Measurements from ENCODE around the gene PLAAT5.

DNA sequence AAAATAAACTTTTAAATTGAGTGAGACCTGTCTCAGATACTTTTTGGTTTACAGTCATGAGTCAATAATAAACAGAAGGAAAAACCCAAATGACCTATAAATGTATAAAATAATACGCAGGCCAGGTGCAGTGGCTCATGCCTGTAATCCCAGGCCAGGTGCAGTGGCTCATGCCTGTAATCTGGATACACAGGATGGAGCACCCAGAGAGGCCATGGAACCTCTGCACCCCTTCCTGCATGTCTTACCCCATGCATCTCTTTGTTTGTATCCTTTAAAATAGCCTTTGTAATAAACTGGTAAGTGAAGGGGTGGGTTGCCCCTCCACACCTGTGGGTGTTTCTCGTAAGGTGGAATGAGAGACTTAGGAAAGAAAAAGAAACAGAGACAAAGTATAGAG, 36.7 kb upstream of the PLAAT5 start:
- TF ChIP-seq, protein P1, sequence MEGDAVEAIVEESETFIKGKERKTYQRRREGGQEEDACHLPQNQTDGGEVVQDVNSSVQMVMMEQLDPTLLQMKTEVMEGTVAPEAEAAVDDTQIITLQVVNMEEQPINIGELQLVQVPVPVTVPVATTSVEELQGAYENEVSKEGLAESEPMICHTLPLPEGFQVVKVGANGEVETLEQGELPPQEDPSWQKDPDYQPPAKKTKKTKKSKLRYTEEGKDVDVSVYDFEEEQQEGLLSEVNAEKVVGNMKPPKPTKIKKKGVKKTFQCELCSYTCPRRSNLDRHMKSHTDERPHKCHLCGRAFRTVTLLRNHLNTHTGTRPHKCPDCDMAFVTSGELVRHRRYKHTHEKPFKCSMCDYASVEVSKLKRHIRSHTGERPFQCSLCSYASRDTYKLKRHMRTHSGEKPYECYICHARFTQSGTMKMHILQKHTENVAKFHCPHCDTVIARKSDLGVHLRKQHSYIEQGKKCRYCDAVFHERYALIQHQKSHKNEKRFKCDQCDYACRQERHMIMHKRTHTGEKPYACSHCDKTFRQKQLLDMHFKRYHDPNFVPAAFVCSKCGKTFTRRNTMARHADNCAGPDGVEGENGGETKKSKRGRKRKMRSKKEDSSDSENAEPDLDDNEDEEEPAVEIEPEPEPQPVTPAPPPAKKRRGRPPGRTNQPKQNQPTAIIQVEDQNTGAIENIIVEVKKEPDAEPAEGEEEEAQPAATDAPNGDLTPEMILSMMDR (IDR thresholded peaks at IDR 0.05) = no peak
- no peak for TF ChIP-seq POLR2A (IDR thresholded peaks at IDR 0.05)
